ENCODE results near the gene MAML3.

- TF ChIP-seq, protein P1, sequence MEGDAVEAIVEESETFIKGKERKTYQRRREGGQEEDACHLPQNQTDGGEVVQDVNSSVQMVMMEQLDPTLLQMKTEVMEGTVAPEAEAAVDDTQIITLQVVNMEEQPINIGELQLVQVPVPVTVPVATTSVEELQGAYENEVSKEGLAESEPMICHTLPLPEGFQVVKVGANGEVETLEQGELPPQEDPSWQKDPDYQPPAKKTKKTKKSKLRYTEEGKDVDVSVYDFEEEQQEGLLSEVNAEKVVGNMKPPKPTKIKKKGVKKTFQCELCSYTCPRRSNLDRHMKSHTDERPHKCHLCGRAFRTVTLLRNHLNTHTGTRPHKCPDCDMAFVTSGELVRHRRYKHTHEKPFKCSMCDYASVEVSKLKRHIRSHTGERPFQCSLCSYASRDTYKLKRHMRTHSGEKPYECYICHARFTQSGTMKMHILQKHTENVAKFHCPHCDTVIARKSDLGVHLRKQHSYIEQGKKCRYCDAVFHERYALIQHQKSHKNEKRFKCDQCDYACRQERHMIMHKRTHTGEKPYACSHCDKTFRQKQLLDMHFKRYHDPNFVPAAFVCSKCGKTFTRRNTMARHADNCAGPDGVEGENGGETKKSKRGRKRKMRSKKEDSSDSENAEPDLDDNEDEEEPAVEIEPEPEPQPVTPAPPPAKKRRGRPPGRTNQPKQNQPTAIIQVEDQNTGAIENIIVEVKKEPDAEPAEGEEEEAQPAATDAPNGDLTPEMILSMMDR (IDR thresholded peaks at IDR 0.05) = no peak
- no peak for TF ChIP-seq POLR2A (IDR thresholded peaks at IDR 0.05)
These were observed 467.9 kb downstream of the MAML3 start for GRCh38 chr4:139686130-139686529.

All from upper lobe of left lung (tissue), 4 donors.